IgD-negative memory B cell (primary cell): ENCODE data around the gene PHACTR3. TPM values are rescaled to one million over a fixed set of nuclear protein-coding genes. Genes with fewer than 3 reads are reported as not detected.
A peak's percentile ranks its signal among the peaks of the same experiment; 100 is the strongest.
"Not testable (repeated sequence)": the region's sequence is repeated elsewhere in the genome, so short reads cannot be mapped to it uniquely, and the experiment has no call there.

Experiments
- H3K27ac Mint-ChIP-seq, 3 donors: one replicate each; pipeline ENCODE4 v1.8.0; 2020 to 2022; ENCODE audit warnings: mild to moderate bottlenecking in 3 of 3, mixed read lengths in 3 of 3, moderate library complexity in 1 of 3
- H3K27me3 Mint-ChIP-seq: one replicate; pipeline ENCODE4 v1.8.0; 2021; ENCODE audit warnings: mixed read lengths
- H3K36me3 Mint-ChIP-seq: one replicate; pipeline ENCODE4 v1.8.0; 2020; ENCODE audit warnings: mild to moderate bottlenecking, mixed read lengths
- H3K4me1 Mint-ChIP-seq, 3 donors: one replicate each; pipeline ENCODE4 v1.8.0; 2020 to 2022; ENCODE audit warnings: mixed read lengths in 3 of 3, mild to moderate bottlenecking in 1 of 3
- H3K4me3 Mint-ChIP-seq, 4 donors: one replicate each; pipeline ENCODE4 v1.8.0; 2020 to 2022; ENCODE audit warnings: mild to moderate bottlenecking in 4 of 4, mixed read lengths in 4 of 4, moderate library complexity in 3 of 4
- H3K9me3 Mint-ChIP-seq, 3 donors: one replicate each; pipeline ENCODE4 v1.8.0; 2020 to 2021; ENCODE audit warnings: mixed read lengths in 3 of 3, mild to moderate bottlenecking in 1 of 3
- polyA plus RNA-seq: library from polyadenylated mRNA; unstranded; fragments of 300-500 nt; fragmentation: Illumina TruSeq; gene quantifications from one replicate; pipeline ENCODE4 v1.2.3, GENCODE V29; 2021

Gene PHACTR3
- not detected for polyA plus RNA-seq

- H3K4me3 Mint-ChIP-seq, result no peak within 1 kb of the TSS
- no peaks in the 10 kb centered on the region for H3K9me3 Mint-ChIP-seq
- peaks cover 30% of the 10 kb centered on the region for H3K27me3 Mint-ChIP-seq
- no peak within 1 kb of the TSS for H3K27ac Mint-ChIP-seq
- H3K36me3 Mint-ChIP-seq, result no peaks in the 10 kb centered on the region
- no peaks in the 10 kb centered on the region for H3K4me1 Mint-ChIP-seq
Measured at GRCh38 chr20:59603781-59604541, at the start of gene PHACTR3. Gene PHACTR3, plus strand, starts transcription at chr20:59604540. Its CDS starts 475 bp downstream, at chr20:59605015.

DNA sequence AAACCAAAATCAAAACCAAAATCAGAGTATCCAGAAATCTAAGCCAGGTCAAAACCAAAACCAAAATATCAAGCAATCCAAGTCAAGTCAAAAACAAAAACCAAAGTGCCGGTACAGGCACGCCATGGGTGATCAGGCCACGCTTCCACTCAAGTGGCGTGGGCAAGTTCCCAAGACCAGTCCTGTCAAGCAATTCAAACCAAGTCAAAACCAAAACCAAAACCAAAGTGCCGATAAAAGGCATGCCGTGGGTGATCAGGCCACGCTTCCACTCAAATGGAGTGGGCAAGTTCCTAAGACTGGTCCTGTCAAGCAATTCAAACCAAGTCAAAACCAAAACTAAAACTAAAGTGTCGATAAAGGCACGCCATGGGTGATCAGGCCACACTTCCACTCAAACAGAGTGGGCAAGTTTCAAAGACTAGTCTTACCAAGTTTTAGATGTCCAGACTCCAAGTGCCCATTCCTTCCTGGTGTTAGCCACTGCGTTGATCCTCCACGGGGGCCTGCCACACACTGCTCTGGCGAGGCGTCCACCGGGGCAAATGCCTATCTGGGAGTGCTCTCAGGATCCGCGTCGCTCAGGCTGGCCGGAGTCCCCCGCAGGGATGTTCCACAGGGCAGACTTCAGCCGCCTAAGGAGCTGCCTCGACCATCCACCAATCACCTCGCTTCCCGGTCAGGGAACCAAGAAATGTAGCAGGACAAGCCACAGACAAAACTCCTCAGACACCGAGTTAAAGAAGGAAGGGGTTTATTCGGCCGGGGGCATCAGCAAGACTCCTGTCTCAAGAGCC lies 46.4 kb upstream of the PHACTR3 start:
- not testable (repeated sequence) for H3K4me1 Mint-ChIP-seq, H3K27me3 Mint-ChIP-seq
- H3K4me3 Mint-ChIP-seq, result peak overlapping the region in 1 of 4 donors; percentile 9

GRCh38 chr20:59559024-59559817 lies 45.1 kb upstream of the PHACTR3 start:
- Mint-ChIP-seq H3K27me3 (peaks cover 7% of the 10 kb centered on the region), H3K4me1 (no peaks in the 10 kb centered on the region), H3K36me3 (no peaks in the 10 kb centered on the region), H3K9me3 (no peaks in the 10 kb centered on the region), H3K4me3 (no peak overlapping the region), H3K27ac (no peak overlapping the region)

More for the DNA sequence above, 46.4 kb upstream of the PHACTR3 start:
- not testable (repeated sequence) for H3K36me3 Mint-ChIP-seq, H3K9me3 Mint-ChIP-seq, H3K27ac Mint-ChIP-seq

- Mint-ChIP-seq H3K27ac (no peak overlapping the region), H3K36me3 (no peaks in the 10 kb centered on the region), H3K27me3 (peaks cover 7% of the 10 kb centered on the region), H3K4me1 (no peaks in the 10 kb centered on the region), H3K9me3 (no peaks in the 10 kb centered on the region), H3K4me3 (no peak overlapping the region)
Measured at GRCh38 chr20:59559863-59560262, 44.5 kb upstream of the PHACTR3 start.

GRCh38 chr20:59560588-59561227 lies 43.6 kb upstream of the PHACTR3 start:
- no peak overlapping the region for H3K4me3 Mint-ChIP-seq
- no peak overlapping the region for H3K27ac Mint-ChIP-seq
- H3K36me3 Mint-ChIP-seq, result no peaks in the 10 kb centered on the region
- H3K9me3 Mint-ChIP-seq, result no peaks in the 10 kb centered on the region
- no peaks in the 10 kb centered on the region for H3K4me1 Mint-ChIP-seq
- peaks cover 7% of the 10 kb centered on the region for H3K27me3 Mint-ChIP-seq

- Mint-ChIP-seq H3K27me3 (peaks cover 7% of the 10 kb centered on the region), H3K36me3 (no peaks in the 10 kb centered on the region), H3K27ac (no peak overlapping the region), H3K4me1 (no peaks in the 10 kb centered on the region), H3K4me3 (no peak overlapping the region), H3K9me3 (no peaks in the 10 kb centered on the region)
Measured at GRCh38 chr20:59561228-59561605, 43.1 kb upstream of the PHACTR3 start.

- no peak overlapping the region for H3K4me3 Mint-ChIP-seq
- no peaks in the 10 kb centered on the region for H3K9me3 Mint-ChIP-seq
- no peaks in the 10 kb centered on the region for H3K4me1 Mint-ChIP-seq
- no peaks in the 10 kb centered on the region for H3K36me3 Mint-ChIP-seq
- peaks cover 7% of the 10 kb centered on the region for H3K27me3 Mint-ChIP-seq
- no peak overlapping the region for H3K27ac Mint-ChIP-seq
Measured at GRCh38 chr20:59561614-59562277, 42.6 kb upstream of the PHACTR3 start.

DNA sequence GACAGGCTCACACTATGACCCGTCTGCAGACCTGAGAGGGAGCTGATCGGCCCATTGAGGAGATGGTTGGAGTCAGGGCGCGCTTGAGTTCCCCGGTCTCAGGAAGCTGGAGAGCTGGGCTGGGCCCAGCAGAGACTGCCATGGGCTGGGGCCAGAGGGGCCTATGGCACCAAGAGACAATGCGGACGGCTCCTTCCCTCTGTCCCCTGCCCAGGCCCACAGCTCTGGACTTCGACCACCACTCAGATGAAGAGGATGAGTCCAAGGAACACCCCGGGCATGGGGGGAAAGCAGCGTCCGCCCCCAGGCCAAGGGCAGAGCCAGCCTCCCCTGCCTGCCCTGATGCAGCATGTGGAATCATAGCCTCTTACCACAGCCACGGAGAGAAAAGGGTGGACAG lies 40.2 kb upstream of the PHACTR3 start:
- H3K36me3 Mint-ChIP-seq, result no peaks in the 10 kb centered on the region
- no peak overlapping the region for H3K27ac Mint-ChIP-seq
- peaks cover 5% of the 10 kb centered on the region for H3K27me3 Mint-ChIP-seq
- no peaks in the 10 kb centered on the region for H3K4me1 Mint-ChIP-seq
- H3K4me3 Mint-ChIP-seq, result no peak overlapping the region
- H3K9me3 Mint-ChIP-seq, result no peaks in the 10 kb centered on the region

DNA sequence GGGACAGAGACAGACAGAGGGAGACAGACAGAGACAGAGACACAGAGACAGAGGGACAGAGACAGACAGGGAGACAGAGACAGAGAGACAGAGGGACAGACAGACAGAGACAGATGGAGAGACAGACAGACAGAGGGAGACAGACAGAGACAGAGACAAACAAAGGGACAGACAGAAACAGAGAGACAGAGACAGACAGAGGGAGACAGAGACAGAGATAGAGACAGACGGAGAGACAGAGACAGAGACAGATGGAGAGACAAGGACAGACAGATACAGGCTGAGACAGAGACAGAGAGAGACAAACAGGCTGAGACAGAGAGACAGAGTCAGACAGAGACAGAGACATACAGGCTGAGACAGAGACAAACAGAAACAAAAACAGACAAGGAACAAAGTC lies 39.4 kb upstream of the PHACTR3 start:
- Mint-ChIP-seq H3K27ac (no peak overlapping the region), H3K36me3 (no peaks in the 10 kb centered on the region), H3K4me1 (no peaks in the 10 kb centered on the region)

DNA sequence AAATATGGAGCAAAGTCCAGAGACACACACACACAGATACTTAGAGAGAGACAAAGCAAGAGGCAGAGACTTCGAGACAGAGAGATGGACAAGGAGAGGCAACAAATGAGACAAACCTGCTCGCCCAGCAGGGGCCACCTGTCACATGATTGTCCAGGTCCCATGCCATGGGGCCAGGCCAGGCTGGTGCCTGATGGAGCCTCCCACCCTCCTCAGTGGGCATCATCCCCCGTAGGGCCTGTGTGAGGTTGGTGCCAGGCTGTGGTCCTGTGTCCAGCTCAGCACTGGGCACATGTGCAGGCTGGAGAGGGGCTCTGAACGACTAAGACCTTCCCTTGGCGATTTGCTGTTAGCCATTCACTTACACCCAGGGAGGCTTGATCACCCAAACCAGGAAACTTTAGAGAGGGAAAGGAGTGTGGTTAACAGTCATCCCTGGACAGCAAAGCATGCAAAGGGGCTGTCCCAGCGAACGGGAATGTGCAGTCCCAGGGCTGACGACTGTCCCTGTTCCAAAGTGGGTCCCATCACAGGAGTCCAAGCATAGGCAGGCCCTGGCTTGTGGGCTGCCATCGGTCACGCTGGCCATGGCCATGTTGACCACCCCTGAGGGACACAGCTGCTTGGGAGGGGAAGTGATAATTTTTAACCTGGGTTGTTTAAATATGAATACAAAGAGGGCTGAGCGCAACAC lies 38.4 kb upstream of the PHACTR3 start:
- Mint-ChIP-seq H3K27me3 (peaks cover 3% of the 10 kb centered on the region), H3K4me3 (no peak overlapping the region), H3K36me3 (no peaks in the 10 kb centered on the region), H3K9me3 (no peaks in the 10 kb centered on the region), H3K4me1 (no peaks in the 10 kb centered on the region), H3K27ac (no peak overlapping the region)

More for the DNA sequence above, 39.4 kb upstream of the PHACTR3 start:
- H3K9me3 Mint-ChIP-seq, result no peaks in the 10 kb centered on the region
- no peak overlapping the region for H3K4me3 Mint-ChIP-seq
- peaks cover 5% of the 10 kb centered on the region for H3K27me3 Mint-ChIP-seq

- Mint-ChIP-seq H3K9me3 (no peaks in the 10 kb centered on the region), H3K27ac (no peak overlapping the region), H3K4me1 (no peaks in the 10 kb centered on the region), H3K36me3 (no peaks in the 10 kb centered on the region), H3K27me3 (no peaks in the 10 kb centered on the region), H3K4me3 (no peak overlapping the region)
Measured at GRCh38 chr20:59566631-59567524, 37.5 kb upstream of the PHACTR3 start.

- Mint-ChIP-seq H3K9me3 (no peaks in the 10 kb centered on the region), H3K4me3 (no peak overlapping the region), H3K36me3 (no peaks in the 10 kb centered on the region), H3K27me3 (no peaks in the 10 kb centered on the region), H3K27ac (no peak overlapping the region), H3K4me1 (peaks cover 0 to 2% (median 0%) of the 10 kb centered on the region in 3 donors)
Measured at GRCh38 chr20:59567585-59568508, 36.5 kb upstream of the PHACTR3 start.
